HCT116 (cell line): ENCODE results near the gene IFRD2.

Source experiments
- CEBPB ChIP-seq: IDR thresholded peaks from 2 replicates; pipeline ENCODE4 v1.6.1; 2012; ENCODE audit warnings: low read depth
- EGR1 ChIP-seq: IDR thresholded peaks from 2 replicates; pipeline ENCODE4 v1.6.1; 2012; ENCODE audit warnings: low read depth
- POLR2A ChIP-seq: IDR thresholded peaks from 2 replicates; pipeline ENCODE4 v1.7.0; 2011; ENCODE audit warnings: borderline replicate concordance; ENCODE audit not compliant: insufficient read depth, insufficient read length; ENCODE audit errors: extremely low read depth
- POLR2AphosphoS5 ChIP-seq: IDR thresholded peaks from 2 replicates; pipeline ENCODE4 v1.6.1; 2011; ENCODE audit warnings: mild to moderate bottlenecking, low read depth, low read length, moderate library complexity
- TF ChIP-seq, protein P1 (sequence below), 3 experiments: fragments of 200-600 bp in 1 of 3; sonication (generic) in 1 of 3; IDR thresholded peaks in 2 of 3; conservative IDR thresholded peaks in 1 of 3; 2 replicates each; pipeline ENCODE4 v1.5.1; 2012 to 2017; ENCODE audit warnings: low read depth in 2 of 3, low read length in 2 of 3, antibody characterized with exemption in 1 of 3, borderline replicate concordance in 1 of 3, control low read depth in 1 of 3, mild to moderate bottlenecking in 1 of 3, mixed read lengths in 1 of 3, mixed run types in 1 of 3, moderate library complexity in 1 of 3; ENCODE audit not compliant: insufficient read depth in 1 of 3

DNA sequence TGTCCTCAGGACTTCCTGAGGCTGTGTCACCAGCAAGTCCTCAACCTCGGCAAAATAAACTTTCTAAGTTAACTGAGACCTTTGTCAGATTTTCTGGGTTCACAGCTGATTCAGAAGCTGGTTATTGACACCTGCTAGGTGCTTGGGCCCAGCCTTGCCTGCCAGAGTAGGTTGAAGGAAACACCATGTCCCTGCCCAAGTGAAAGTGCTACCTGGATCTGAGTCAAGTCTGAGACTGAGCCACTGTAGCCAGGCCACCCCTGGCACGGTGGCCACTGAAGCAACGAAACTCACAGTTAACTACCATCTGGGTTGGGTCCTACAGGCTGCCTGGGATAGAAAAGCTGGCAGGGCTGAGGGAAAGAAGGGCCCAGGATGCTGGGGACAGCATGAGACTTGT is 22.1 kb upstream of the IFRD2 start:
- TF ChIP-seq CEBPB (no peak), POLR2AphosphoS5 (no peak), EGR1 (no peak), POLR2A (no peak)
- TF ChIP-seq, protein P1, sequence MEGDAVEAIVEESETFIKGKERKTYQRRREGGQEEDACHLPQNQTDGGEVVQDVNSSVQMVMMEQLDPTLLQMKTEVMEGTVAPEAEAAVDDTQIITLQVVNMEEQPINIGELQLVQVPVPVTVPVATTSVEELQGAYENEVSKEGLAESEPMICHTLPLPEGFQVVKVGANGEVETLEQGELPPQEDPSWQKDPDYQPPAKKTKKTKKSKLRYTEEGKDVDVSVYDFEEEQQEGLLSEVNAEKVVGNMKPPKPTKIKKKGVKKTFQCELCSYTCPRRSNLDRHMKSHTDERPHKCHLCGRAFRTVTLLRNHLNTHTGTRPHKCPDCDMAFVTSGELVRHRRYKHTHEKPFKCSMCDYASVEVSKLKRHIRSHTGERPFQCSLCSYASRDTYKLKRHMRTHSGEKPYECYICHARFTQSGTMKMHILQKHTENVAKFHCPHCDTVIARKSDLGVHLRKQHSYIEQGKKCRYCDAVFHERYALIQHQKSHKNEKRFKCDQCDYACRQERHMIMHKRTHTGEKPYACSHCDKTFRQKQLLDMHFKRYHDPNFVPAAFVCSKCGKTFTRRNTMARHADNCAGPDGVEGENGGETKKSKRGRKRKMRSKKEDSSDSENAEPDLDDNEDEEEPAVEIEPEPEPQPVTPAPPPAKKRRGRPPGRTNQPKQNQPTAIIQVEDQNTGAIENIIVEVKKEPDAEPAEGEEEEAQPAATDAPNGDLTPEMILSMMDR (IDR thresholded peaks at IDR 0.05 in 2 of 3, conservative IDR thresholded peaks at IDR 0.05 in 1 of 3; ENCODE audit: borderline replicate concordance in 1 of 3, insufficient read depth in 1 of 3, low read depth in 2 of 3, low read length in 2 of 3): no peak
